HepG2 (cell line): ENCODE measurements around the gene GPR37L1. TPM values are rescaled to one million over a fixed set of nuclear protein-coding genes. Genes with fewer than 3 reads are reported as not detected.

Source experiments
- ATAC-seq: fragments of 200-7000 bp; cut with Tn5 transposase; 3 replicates; pipeline ENCODE4 v1.9.1; 2020; ENCODE audit warnings: mild to moderate bottlenecking, moderate library complexity
- BruUV-seq: library from RNA; stranded (reverse); fragments of 400-500 nt; replicated peaks from 2 replicates; lab custom pipeline; 2021; lab: Mats Ljungman, UMichigan
- CTCF ChIA-PET: fragments of 300-600 bp; formaldehyde crosslinking; extraction: SDS; loops from one replicate; lab custom pipeline; 2021; ENCODE audit warnings: low total read pairs, inconsistent platforms, low intra/inter-chr PET ratio; lab: Yijun Ruan, JAX
- POLR2A ChIA-PET: fragments of 350-600 bp; sonication (Branson Sonifier 250); formaldehyde crosslinking; loops from one replicate; lab custom pipeline; 2020; ENCODE audit warnings: antibody characterized with exemption, inconsistent platforms; lab: Yijun Ruan, JAX
- DNase-seq: peaks from one replicate; pipeline ENCODE4 v3.0.0-alpha.2; 2015; ENCODE audit warnings: low spot score
- FAIRE-seq: peaks from 3 replicates; lab custom pipeline; 2011; peaks lifted over from hg19 to GRCh38; lab: Jason Lieb, UNC
- H2AFZ ChIP-seq: one replicate; pipeline ENCODE4 v1.6.1; 2011; ENCODE audit warnings: low read length, inconsistent platforms
- H3K27ac ChIP-seq: fragments of 300-600 bp; 3 replicates; pipeline ENCODE4 v1.8.0; 2011; ENCODE audit warnings: mixed run types, mild to moderate bottlenecking, mixed read lengths, low read length, inconsistent platforms; ENCODE audit not compliant: insufficient read depth; ENCODE audit errors: extremely low read length
- H3K27me3 ChIP-seq, 2 experiments: fragments of 200-600 bp in 1 of 2; 2 replicates in 1 of 2; 3 replicates in 1 of 2; pipeline versions ENCODE4 v1.6.0 to v1.8.0; 2011; ENCODE audit warnings: low read length in 2 of 2, mild to moderate bottlenecking in 2 of 2, moderate library complexity in 2 of 2, inconsistent platforms in 1 of 2; ENCODE audit not compliant: insufficient read depth in 2 of 2, control insufficient read depth in 1 of 2
- H3K36me3 ChIP-seq, 2 experiments: fragments of 200-600 bp in 1 of 2; replicated peaks in 1 of 2; 2 replicates in 1 of 2; 3 replicates in 1 of 2; pipeline versions ENCODE4 v1.5.1 to v1.8.0; 2011; ENCODE audit warnings: low read length in 2 of 2, inconsistent platforms in 1 of 2; ENCODE audit not compliant: insufficient read depth in 2 of 2, control insufficient read depth in 1 of 2
- H3K4me1 ChIP-seq: 2 replicates; pipeline ENCODE4 v1.5.1; 2012; ENCODE audit warnings: low read length, inconsistent platforms; ENCODE audit not compliant: insufficient read depth
- H3K4me2 ChIP-seq: 2 replicates; pipeline ENCODE4 v1.6.0; 2011; ENCODE audit warnings: low read depth, low read length, inconsistent platforms
- H3K4me3 ChIP-seq, 3 experiments: fragments of 200-600 bp in 1 of 3; sonication (generic), shearing (Covaris generic) in 1 of 3; replicated peaks in 1 of 3; 2 replicates each; pipeline ENCODE4 v1.5.1; 2011 to 2016; ENCODE audit warnings: low read length in 3 of 3, inconsistent platforms in 2 of 3, low read depth in 2 of 3, mild to moderate bottlenecking in 2 of 3, control low read depth in 1 of 3, mixed read lengths in 1 of 3; ENCODE audit not compliant: insufficient read depth in 1 of 3
- H3K79me2 ChIP-seq: one replicate; pipeline ENCODE4 v1.6.1; 2011; ENCODE audit warnings: low read length, inconsistent platforms; ENCODE audit not compliant: insufficient read depth
- H3K9ac ChIP-seq: 2 replicates; pipeline ENCODE4 v1.6.0; 2011; ENCODE audit warnings: mild to moderate bottlenecking, low read depth, low read length, inconsistent platforms; ENCODE audit not compliant: insufficient read depth
- H3K9me3 ChIP-seq: 2 replicates; pipeline ENCODE4 v1.5.1; 2012; ENCODE audit warnings: mild to moderate bottlenecking, low read length
- H4K20me1 ChIP-seq: 2 replicates; pipeline ENCODE4 v1.6.0; 2011; ENCODE audit warnings: inconsistent platforms, mild to moderate bottlenecking, low read length, moderate library complexity; ENCODE audit not compliant: insufficient read depth
- ATF7-NPFF ChIP-seq: sonication (generic); formaldehyde crosslinking; IDR thresholded peaks from 2 replicates; pipeline ENCODE4 v1.8.1; 2023; ENCODE audit warnings: mild to moderate bottlenecking, low read depth, missing genetic modification reagents, moderate library complexity
- ELF3 ChIP-seq: IDR thresholded peaks from 2 replicates; pipeline ENCODE4 v1.6.1; 2016; ENCODE audit warnings: missing genetic modification reagents, missing compliant biosample characterization
- GABPB1 ChIP-seq: IDR thresholded peaks from 2 replicates; pipeline ENCODE4 v1.6.1; 2016; ENCODE audit warnings: mild to moderate bottlenecking, missing genetic modification reagents, moderate library complexity, missing compliant biosample characterization
- HNF4G ChIP-seq, 2 experiments: sonication (generic) in 1 of 2; formaldehyde crosslinking in 1 of 2; IDR thresholded peaks; 2 replicates each; pipeline versions ENCODE4 v1.4.0 to v1.6.1; 2011 to 2020; ENCODE audit warnings: borderline replicate concordance in 2 of 2, low read depth in 2 of 2, mild to moderate bottlenecking in 2 of 2, low read length in 1 of 2, missing genetic modification reagents in 1 of 2, moderate library complexity in 1 of 2
- MEIS2 ChIP-seq: sonication (generic); formaldehyde crosslinking; IDR thresholded peaks from 2 replicates; pipeline ENCODE4 v1.9.0; 2021; ENCODE audit warnings: mild to moderate bottlenecking, missing genetic modification reagents
- RBFOX2 ChIP-seq: fragments of 200-400 bp; formaldehyde crosslinking; IDR thresholded peaks from 2 replicates; pipeline ENCODE4 v1.6.1; 2017; ENCODE audit warnings: low read depth, mild to moderate bottlenecking, low read length
- SALL2 ChIP-seq: sonication (generic); formaldehyde crosslinking; IDR thresholded peaks from 2 replicates; pipeline ENCODE4 v1.8.1; 2023; ENCODE audit warnings: mild to moderate bottlenecking, missing genetic modification reagents, inconsistent platforms
- SAP130 ChIP-seq: IDR thresholded peaks from 2 replicates; pipeline ENCODE4 v1.6.1; 2016; ENCODE audit warnings: low read depth
- SP4 ChIP-seq: sonication (generic); formaldehyde crosslinking; IDR thresholded peaks from 2 replicates; pipeline ENCODE4 v1.8.1; 2023; ENCODE audit warnings: mild to moderate bottlenecking, missing genetic modification reagents
- ZNF776 ChIP-seq: sonication (generic); formaldehyde crosslinking; IDR thresholded peaks from 2 replicates; pipeline ENCODE4 v1.4.0; 2020; ENCODE audit warnings: mild to moderate bottlenecking, missing genetic modification reagents
- ZSCAN21 ChIP-seq: sonication (generic); formaldehyde crosslinking; IDR thresholded peaks from 2 replicates; pipeline ENCODE4 v1.8.0; 2022; ENCODE audit warnings: mild to moderate bottlenecking, missing genetic modification reagents, moderate library complexity, borderline replicate concordance
- WGBS: methylation state at CpG from one replicate; pipeline ENCODE4 v1.1.6; 2017; ENCODE audit warnings: low lambda C conversion rate; 5-methylcytosine and 5-hydroxymethylcytosine counted together
- in situ Hi-C: cut with HindIII; loops from 2 replicates; pipeline ENCODE4 v1.10.0; 2017; ENCODE audit warnings: low pct_unique_long_range_greater_than_20kb; ENCODE audit not compliant: extremely low pct_ligation_motif_present
- intact Hi-C: fragments of 100-400 bp; cut with micrococcal nuclease; formaldehyde crosslinking; loops from one replicate; pipeline ENCODE4 v1.10.0; 2022; ENCODE audit not compliant: unreplicated experiment
- polyA plus RNA-seq, 8 experiments: library from polyadenylated mRNA; depleted of rRNA in 3 of 8; stranded (reverse) in 7 of 8; unstranded in 1 of 8; fragments of >200 nt; fragmentation: Illumina TruSeq in 4 of 8; extraction: Trizol in 4 of 8; gene quantifications; 2 replicates each; pipeline versions ENCODE4 v1.2.1 to v1.2.3, GENCODE V29; 2011 to 2016; ENCODE audit warnings: low read depth in 4 of 8, missing spikeins in 1 of 8, mixed read lengths in 1 of 8; ENCODE audit not compliant: insufficient read depth in 1 of 8
- total RNA-seq, 5 experiments: library from RNA; depleted of rRNA; stranded (reverse); fragments of >200 nt; fragmentation: Illumina TruSeq; extraction: Trizol; gene quantifications; 2 replicates each; pipeline ENCODE4 v1.2.3, GENCODE V29; 2016; ENCODE audit warnings: low read depth in 1 of 5
- TF ChIP-seq, protein P1 (sequence below): conservative IDR thresholded peaks from 2 replicates; pipeline ENCODE4 v1.6.1; 2018; ENCODE audit warnings: missing genetic modification reagents
- TF ChIP-seq, protein P2 (sequence below): sonication (generic); formaldehyde crosslinking; IDR thresholded peaks from 2 replicates; pipeline ENCODE4 v1.9.0; 2021; ENCODE audit warnings: missing genetic modification reagents, borderline replicate concordance
- TF ChIP-seq, protein P3 (sequence below): sonication (generic); formaldehyde crosslinking; IDR thresholded peaks from 2 replicates; pipeline ENCODE4 v1.5.1; 2020; ENCODE audit warnings: missing genetic modification reagents, mild to moderate bottlenecking, borderline replicate concordance
- TF ChIP-seq, protein P4 (sequence below): IDR thresholded peaks from 2 replicates; pipeline ENCODE4 v1.6.1; 2016; ENCODE audit warnings: missing compliant biosample characterization, missing genetic modification reagents, borderline replicate concordance

GPR37L1 gene
- total and polyA plus RNA-seq, 2 of the 13 experiments (the other 11 are each of a cell fraction or from before 2014, with no cell fraction given) = 0.13 TPM; not detected in 1

DNA sequence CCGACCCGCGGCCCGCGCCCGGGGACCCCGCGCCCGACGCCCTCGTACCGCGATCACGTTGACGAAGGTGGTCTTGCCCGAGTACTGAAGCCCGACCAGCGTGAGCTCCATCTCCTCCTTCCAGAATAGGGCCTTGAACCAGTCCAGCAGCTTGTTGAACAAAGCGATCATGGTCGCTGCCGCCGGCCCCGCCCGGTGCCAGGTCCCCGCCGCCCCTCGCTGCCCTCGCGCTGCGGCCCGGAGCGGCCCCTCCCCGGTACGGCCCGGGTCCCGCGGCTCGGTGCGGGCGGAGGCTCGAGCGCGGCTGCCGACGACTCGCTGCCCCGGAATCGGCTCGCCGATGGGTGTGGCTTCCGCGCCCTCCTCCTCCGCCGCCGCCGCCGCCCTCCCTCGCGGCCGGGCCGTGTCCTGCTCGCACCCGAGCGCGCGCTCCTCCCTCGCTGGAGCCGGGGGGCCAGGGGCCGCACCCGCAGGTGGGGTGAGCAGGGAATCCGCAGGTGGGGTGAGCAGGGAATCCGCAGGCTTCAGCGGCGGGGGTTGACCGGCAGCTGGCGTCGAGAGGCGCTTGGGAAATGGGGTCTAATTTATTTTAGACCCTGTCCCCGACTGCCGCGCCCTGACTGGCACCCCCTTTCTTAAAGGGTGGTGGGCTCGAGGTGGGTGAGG, 21.8 kb downstream of the GPR37L1 start, which contains the start of gene ARL8A:
Gene ARL8A (minus strand): TSS at position 336 of the 666 bp plus-strand sequence. CDS start 165 bp downstream, at position 171.
- no peaks in the 10 kb centered on the region for H3K79me2 ChIP-seq
- ChIA-PET POLR2A (interaction anchor here (1.8 to 2.6 kb wide), 2 partner anchors 59 to 110 kb away, joined by 6 to 7 read pairs; no protein-coding TSS in a partner anchor), CTCF (no interaction called here)
- FAIRE-seq = no peak
- no peak within 1 kb of the TSS for H2AFZ ChIP-seq
- 0% methylated on average over 2 of the region's 82 CpGs for WGBS
- H3K9me3 ChIP-seq = no peaks in the 10 kb centered on the region
- DNase-seq = no peak
- peak within 1 kb of the TSS; percentile 85 for H3K4me2 ChIP-seq
- in situ Hi-C loops = no loop called here
- peak; percentile 61 for ATAC-seq
- peak within 1 kb of the TSS; percentile 58; the same call in 1 of the 2 replicates for H3K9ac ChIP-seq
- no peak within 1 kb of the TSS for H3K27ac ChIP-seq
- H3K4me1 ChIP-seq = peaks cover 28% of the 10 kb centered on the region
- no TSS peak for BruUV-seq
- intact Hi-C loops = no loop called here
- H3K4me3 ChIP-seq = peak within 1 kb of the TSS; percentile 65 to 80 (median 68)
- no peaks in the 10 kb centered on the region for H3K36me3 ChIP-seq
- peaks cover 8% of the 10 kb centered on the region; the same call in 1 of the 2 replicates for H4K20me1 ChIP-seq
- H3K27me3 ChIP-seq = peaks cover 0 to 46% of the 10 kb centered on the region in 2 experiments; a peak in 4 of 5 replicates
- TF ChIP-seq, protein P1, sequence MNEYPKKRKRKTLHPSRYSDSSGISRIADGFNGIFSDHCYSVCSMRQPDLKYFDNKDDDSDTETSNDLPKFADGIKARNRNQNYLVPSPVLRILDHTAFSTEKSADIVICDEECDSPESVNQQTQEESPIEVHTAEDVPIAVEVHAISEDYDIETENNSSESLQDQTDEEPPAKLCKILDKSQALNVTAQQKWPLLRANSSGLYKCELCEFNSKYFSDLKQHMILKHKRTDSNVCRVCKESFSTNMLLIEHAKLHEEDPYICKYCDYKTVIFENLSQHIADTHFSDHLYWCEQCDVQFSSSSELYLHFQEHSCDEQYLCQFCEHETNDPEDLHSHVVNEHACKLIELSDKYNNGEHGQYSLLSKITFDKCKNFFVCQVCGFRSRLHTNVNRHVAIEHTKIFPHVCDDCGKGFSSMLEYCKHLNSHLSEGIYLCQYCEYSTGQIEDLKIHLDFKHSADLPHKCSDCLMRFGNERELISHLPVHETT (CRISPR knock-in tag) = 0 out of 2 replicates have a peak, but pooled peaks have one; percentile 31
- 0 out of 2 replicates have a peak, but pooled peaks have one; percentile 35 for TF ChIP-seq RBFOX2
- TF ChIP-seq, protein P2, sequence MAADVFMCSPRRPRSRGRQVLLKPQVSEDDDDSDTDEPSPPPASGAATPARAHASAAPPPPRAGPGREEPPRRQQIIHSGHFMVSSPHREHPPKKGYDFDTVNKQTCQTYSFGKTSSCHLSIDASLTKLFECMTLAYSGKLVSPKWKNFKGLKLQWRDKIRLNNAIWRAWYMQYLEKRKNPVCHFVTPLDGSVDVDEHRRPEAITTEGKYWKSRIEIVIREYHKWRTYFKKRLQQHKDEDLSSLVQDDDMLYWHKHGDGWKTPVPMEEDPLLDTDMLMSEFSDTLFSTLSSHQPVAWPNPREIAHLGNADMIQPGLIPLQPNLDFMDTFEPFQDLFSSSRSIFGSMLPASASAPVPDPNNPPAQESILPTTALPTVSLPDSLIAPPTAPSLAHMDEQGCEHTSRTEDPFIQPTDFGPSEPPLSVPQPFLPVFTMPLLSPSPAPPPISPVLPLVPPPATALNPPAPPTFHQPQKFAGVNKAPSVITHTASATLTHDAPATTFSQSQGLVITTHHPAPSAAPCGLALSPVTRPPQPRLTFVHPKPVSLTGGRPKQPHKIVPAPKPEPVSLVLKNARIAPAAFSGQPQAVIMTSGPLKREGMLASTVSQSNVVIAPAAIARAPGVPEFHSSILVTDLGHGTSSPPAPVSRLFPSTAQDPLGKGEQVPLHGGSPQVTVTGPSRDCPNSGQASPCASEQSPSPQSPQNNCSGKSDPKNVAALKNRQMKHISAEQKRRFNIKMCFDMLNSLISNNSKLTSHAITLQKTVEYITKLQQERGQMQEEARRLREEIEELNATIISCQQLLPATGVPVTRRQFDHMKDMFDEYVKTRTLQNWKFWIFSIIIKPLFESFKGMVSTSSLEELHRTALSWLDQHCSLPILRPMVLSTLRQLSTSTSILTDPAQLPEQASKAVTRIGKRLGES (CRISPR knock-in tag) = no peak
- TF ChIP-seq SALL2 (CRISPR knock-in tag) = 0 out of 2 replicates have a peak, but pooled peaks have one; percentile 34
- peak; percentile 35; the same call in 1 of the 2 replicates for TF ChIP-seq SP4 (CRISPR knock-in tag)
- TF ChIP-seq ZSCAN21 (CRISPR knock-in tag) = 0 out of 2 replicates have a peak, but pooled peaks have one; percentile 52
- TF ChIP-seq ATF7-NPFF (CRISPR knock-in tag) = peak; percentile 59; the same call in 1 of the 2 replicates
- TF ChIP-seq SAP130 (CRISPR knock-in tag) = peak; percentile 55; the same call in 1 of the 2 replicates
- peak; percentile 96; the same call in 1 of the 2 replicates for TF ChIP-seq ZNF776 (CRISPR knock-in tag)
- no peak for TF ChIP-seq HNF4G (IDR thresholded peaks at IDR 0.05; ENCODE audit: borderline replicate concordance, low read depth, low read length)
- 0 out of 2 replicates have a peak, but pooled peaks have one; percentile 23 for TF ChIP-seq HNF4G (CRISPR knock-in tag; IDR thresholded peaks at IDR 0.05; ENCODE audit: borderline replicate concordance, low read depth)
- TF ChIP-seq, protein P3, sequence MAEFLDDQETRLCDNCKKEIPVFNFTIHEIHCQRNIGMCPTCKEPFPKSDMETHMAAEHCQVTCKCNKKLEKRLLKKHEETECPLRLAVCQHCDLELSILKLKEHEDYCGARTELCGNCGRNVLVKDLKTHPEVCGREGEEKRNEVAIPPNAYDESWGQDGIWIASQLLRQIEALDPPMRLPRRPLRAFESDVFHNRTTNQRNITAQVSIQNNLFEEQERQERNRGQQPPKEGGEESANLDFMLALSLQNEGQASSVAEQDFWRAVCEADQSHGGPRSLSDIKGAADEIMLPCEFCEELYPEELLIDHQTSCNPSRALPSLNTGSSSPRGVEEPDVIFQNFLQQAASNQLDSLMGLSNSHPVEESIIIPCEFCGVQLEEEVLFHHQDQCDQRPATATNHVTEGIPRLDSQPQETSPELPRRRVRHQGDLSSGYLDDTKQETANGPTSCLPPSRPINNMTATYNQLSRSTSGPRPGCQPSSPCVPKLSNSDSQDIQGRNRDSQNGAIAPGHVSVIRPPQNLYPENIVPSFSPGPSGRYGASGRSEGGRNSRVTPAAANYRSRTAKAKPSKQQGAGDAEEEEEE (CRISPR knock-in tag) = no peak
- TF ChIP-seq, protein P4, sequence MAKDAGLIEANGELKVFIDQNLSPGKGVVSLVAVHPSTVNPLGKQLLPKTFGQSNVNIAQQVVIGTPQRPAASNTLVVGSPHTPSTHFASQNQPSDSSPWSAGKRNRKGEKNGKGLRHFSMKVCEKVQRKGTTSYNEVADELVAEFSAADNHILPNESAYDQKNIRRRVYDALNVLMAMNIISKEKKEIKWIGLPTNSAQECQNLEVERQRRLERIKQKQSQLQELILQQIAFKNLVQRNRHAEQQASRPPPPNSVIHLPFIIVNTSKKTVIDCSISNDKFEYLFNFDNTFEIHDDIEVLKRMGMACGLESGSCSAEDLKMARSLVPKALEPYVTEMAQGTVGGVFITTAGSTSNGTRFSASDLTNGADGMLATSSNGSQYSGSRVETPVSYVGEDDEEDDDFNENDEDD (CRISPR knock-in tag) = peak; percentile 14; the same call in 1 of the 2 replicates
- TF ChIP-seq ELF3 (CRISPR knock-in tag) = 0 out of 2 replicates have a peak, but pooled peaks have one; percentile 20
- peak; percentile 68; the same call in 1 of the 2 replicates for TF ChIP-seq MEIS2
- peak; percentile 45; the same call in 1 of the 2 replicates for TF ChIP-seq GABPB1 (CRISPR knock-in tag)
